ENCODE data around the gene JAKMIP2.

DNA sequence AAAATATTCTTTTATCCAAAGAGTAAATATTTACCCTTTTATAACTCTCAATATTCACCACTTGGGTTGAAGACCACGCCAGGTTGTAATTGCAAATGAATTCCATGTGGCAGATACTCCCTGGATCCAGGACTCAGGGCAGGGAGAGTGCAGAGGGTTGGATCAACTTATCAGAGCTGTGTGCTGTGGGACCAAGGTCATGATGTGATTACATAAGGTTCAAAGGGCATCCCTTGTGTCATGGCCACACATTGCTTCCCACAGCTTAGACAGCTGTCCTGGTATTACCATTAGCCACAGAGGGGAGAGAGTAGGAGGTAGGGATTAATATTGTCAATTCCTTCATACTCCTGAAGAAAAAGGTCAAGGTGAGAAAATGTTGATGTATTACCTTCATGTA, 133.9 kb downstream of the JAKMIP2 start:
- no peak for TF ChIP-seq POLR2A (IDR thresholded peaks at IDR 0.05)
- TF ChIP-seq, protein P1, sequence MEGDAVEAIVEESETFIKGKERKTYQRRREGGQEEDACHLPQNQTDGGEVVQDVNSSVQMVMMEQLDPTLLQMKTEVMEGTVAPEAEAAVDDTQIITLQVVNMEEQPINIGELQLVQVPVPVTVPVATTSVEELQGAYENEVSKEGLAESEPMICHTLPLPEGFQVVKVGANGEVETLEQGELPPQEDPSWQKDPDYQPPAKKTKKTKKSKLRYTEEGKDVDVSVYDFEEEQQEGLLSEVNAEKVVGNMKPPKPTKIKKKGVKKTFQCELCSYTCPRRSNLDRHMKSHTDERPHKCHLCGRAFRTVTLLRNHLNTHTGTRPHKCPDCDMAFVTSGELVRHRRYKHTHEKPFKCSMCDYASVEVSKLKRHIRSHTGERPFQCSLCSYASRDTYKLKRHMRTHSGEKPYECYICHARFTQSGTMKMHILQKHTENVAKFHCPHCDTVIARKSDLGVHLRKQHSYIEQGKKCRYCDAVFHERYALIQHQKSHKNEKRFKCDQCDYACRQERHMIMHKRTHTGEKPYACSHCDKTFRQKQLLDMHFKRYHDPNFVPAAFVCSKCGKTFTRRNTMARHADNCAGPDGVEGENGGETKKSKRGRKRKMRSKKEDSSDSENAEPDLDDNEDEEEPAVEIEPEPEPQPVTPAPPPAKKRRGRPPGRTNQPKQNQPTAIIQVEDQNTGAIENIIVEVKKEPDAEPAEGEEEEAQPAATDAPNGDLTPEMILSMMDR (IDR thresholded peaks at IDR 0.05), result no peak

Data from Peyer's patch (tissue), 4 donors.